Measurements from ENCODE around the gene HNRNPA0.

DNA sequence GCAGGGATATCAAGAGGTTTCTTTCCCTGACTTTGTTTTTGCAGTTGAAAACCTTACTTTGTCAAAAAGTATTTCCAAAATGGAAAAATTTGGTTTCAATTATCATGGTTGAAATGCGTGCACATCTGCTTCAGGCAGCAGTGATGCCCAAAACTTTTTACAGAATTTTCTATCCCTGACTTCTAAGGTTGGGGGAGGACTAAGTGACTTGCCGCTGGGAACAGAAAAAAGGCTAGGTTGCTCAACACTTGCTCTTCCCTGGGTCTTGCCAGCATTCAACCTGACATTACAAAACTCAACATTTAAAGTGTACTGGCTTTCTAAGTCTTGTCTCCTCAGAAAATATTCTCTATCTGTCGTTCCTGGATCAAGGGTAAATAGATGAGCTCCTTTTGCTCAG is 23.0 kb downstream of the HNRNPA0 start:
- TF ChIP-seq EZH2 (IDR thresholded peaks at IDR 0.05; ENCODE audit: low read depth, unreplicated experiment) (no peak), CTCF (conservative IDR thresholded peaks at IDR 0.05; ENCODE audit: low read depth in 2 of 2) (no peak)

Measured in GM23338 (cell line).